GM06990 (cell line): Measurements from ENCODE around the gene NAGK.
"Not testable (repeated sequence)": the region's sequence is repeated elsewhere in the genome, so short reads cannot be mapped to it uniquely, and the experiment has no call there.

Experiments used
- DNase-seq: peaks from one replicate; pipeline ENCODE4 v3.0.0-alpha.2; 2011; ENCODE audit not compliant: insufficient read length; ENCODE audit errors: extremely low read depth
- H3K27me3 ChIP-seq: replicated peaks from 2 replicates; pipeline ENCODE4 v1.6.0; 2011; ENCODE audit warnings: low read length; ENCODE audit not compliant: control insufficient read depth, insufficient read depth
- H3K36me3 ChIP-seq: 2 replicates; pipeline ENCODE4 v1.5.1; 2011; ENCODE audit warnings: low read length; ENCODE audit not compliant: control insufficient read depth, insufficient read depth
- H3K4me3 ChIP-seq: replicated peaks from 2 replicates; pipeline ENCODE4 v1.5.1; 2011; ENCODE audit warnings: low read depth, mild to moderate bottlenecking, control low read depth, low read length
- TF ChIP-seq, protein P1 (sequence below): IDR thresholded peaks from 2 replicates; pipeline ENCODE4 v1.5.1; 2011; ENCODE audit warnings: low read length, control low read depth, mild to moderate bottlenecking, inconsistent platforms; ENCODE audit not compliant: insufficient read depth, poor library complexity, severe bottlenecking

Gene NAGK

DNA sequence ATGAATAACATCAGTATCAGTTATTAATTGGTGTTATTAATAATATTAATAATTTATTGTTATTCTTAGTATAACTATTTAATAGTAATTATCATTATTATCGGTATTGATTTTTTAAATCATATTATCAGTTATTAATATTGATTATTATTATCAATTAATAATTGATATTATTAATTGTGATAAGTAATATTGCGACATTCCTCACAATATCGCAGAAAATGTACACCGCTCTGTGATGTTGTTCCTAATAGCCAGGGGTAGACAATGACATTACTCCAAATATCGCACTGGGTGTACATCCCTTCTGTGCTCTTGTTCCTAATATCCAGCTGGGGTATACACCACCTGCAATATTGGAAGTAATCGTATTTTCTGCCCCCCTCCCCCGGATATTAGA, 23.3 kb upstream of the NAGK start:
- TF ChIP-seq, protein P1, sequence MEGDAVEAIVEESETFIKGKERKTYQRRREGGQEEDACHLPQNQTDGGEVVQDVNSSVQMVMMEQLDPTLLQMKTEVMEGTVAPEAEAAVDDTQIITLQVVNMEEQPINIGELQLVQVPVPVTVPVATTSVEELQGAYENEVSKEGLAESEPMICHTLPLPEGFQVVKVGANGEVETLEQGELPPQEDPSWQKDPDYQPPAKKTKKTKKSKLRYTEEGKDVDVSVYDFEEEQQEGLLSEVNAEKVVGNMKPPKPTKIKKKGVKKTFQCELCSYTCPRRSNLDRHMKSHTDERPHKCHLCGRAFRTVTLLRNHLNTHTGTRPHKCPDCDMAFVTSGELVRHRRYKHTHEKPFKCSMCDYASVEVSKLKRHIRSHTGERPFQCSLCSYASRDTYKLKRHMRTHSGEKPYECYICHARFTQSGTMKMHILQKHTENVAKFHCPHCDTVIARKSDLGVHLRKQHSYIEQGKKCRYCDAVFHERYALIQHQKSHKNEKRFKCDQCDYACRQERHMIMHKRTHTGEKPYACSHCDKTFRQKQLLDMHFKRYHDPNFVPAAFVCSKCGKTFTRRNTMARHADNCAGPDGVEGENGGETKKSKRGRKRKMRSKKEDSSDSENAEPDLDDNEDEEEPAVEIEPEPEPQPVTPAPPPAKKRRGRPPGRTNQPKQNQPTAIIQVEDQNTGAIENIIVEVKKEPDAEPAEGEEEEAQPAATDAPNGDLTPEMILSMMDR, result no peak

DNA sequence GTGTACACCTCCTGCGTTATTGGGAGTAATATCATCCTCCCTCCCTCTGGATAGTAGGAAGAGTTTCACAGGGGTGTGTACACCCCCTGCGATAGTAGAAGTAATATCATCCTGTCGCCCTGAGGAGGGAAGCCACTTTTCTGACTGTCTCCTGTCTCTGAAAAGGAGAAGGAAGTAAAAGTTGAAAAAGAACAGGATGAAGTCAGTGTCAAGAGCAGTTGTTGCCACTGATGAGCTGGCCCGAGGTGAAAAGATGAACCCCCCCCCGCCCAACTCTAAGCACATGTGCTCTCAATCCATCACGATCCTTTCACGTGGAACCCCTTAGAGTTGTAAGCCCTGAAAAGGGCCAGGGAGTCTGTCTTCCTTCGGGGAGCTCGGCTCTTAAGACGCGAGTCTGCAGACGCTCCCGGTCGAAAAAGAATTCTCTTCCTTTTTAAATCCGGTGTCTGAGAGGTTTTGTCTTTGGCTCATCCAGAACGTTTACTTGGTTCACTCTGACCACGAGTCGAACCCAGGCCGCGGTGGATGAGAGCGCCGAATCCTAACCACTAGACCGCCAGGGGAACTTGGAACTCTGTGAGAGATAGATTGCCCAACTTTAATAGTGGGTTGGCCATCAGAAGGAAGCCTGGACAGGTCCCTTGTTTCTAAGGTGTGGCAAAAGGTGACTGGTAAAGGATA, 22.4 kb upstream of the NAGK start:
- no peak for DNase-seq
- Histone ChIP-seq H3K27me3 (no peaks in the 10 kb centered on the region), H3K4me3 (no peak overlapping the region), H3K36me3 (no peaks in the 10 kb centered on the region)
- TF ChIP-seq, protein P1, result no peak

More for the DNA sequence above, 23.3 kb upstream of the NAGK start:
- no peak overlapping the region for H3K4me3 ChIP-seq
- no peaks in the 10 kb centered on the region for H3K27me3 ChIP-seq
- DNase-seq, result no peak
- no peaks in the 10 kb centered on the region for H3K36me3 ChIP-seq

DNA sequence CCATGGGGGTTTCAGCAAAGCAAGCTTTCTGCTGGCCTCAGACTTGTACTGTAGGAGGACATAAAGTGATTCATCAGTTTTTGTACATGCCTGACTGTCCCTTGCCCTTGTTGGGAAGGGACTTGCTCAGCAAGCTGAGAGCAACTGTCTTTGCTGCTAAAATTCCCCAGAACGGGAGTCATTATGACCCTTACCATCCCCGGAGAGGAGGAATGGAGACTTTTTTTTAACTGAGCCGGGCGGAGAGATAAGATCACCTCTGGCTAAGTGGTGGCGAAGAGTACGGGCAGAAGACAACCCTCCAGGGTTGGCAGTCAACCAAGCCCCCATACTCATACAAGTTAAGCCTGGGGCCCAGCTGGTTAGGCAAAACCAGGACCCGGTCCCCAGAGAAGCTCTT, 20.4 kb upstream of the NAGK start:
- no peaks in the 10 kb centered on the region for H3K36me3 ChIP-seq
- TF ChIP-seq, protein P1, result no peak

DNA sequence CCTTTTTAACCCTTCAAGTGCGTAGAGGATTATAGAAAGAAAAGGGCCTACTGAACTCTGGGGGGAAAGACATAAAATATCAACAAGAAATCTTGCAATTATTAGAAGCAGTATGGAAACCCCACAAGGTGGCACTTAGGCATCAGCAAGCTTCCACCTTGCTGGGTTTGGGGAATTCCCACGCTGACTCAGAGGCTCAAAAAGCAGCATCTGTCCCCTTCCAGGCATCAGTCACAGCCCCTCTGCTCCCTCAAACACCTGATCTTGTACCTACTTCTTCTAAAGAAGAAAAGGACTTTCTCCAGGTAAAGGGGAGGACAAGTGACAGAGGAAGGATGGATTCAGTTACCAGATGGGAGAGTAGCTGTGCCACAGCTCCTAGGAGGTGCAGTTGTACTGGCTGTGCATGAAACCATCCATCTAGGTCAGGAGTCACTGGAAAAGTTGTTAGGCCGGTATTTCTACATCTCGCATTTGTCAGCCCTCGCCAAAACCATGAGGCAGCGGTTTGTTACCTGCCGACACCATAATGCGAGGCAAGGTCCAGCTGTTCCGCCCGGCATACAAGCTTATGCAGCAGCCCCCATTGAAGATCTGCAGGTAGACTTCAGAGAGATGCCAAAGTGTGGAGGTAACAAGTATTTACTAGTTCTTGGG, 18.6 kb upstream of the NAGK start:
- DNase-seq, H3K4me3 ChIP-seq, H3K36me3 ChIP-seq, H3K27me3 ChIP-seq: not testable (repeated sequence)
- TF ChIP-seq, protein P1, result peak; percentile 37

More for the DNA sequence above, 20.4 kb upstream of the NAGK start:
- H3K27me3 ChIP-seq, result no peaks in the 10 kb centered on the region
- no peak for DNase-seq
- H3K4me3 ChIP-seq, result no peak overlapping the region

DNA sequence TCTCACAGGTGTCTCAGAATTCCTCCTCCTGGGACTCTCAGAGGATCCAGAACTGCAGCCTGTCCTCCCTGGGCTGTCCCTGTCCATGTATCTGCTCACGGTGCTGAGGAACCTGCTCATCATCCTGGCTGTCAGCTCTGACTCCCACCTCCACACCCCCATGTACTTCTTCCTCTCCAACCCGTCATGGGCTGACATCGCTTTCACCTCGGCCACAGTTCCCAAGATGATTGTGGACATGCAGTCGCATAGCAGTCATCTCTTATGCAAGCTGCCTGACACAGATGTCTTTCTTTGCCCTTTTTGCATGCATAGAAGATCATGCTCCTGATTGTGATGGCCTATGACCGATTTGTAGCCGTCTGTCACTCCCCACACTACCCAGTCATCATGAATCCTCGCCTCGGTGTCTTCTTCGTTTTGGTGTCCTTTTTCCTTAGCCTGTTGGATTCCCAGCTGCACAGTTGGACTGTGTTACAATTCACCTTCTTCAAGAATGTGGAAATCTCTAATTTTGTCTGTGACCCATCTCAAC, 13.2 kb upstream of the NAGK start:
- H3K4me3 ChIP-seq, DNase-seq, H3K36me3 ChIP-seq, H3K27me3 ChIP-seq: not testable (repeated sequence)

DNA sequence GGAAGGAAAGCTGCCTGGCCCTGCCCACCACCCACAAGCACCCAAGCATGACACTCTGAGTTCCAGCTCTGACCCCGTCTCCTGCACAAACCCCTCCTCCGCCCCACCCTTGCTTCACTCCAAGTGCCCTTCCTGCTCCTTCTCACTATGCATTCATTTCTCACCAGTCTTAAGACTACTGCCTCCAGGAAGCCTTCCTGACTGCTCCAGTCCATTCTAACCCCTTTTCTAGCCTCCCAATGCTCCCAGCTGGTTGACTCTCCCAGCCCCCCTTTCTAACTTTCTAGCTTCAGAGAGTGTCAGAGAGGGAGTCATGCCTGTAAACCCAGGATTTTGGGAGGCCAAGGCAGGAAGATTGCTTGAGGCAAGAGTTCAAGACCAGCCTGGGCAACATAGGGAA, 8.2 kb upstream of the NAGK start:
- TF ChIP-seq, protein P1, result no peak
- no peak for DNase-seq
- no peak overlapping the region for H3K4me3 ChIP-seq

More for the DNA sequence above, 8.2 kb upstream of the NAGK start:
- Histone ChIP-seq H3K27me3 (no peaks in the 10 kb centered on the region), H3K36me3 (no peaks in the 10 kb centered on the region)
